Stimulated activated CD4-positive, alpha-beta T cell treated with anti-CD3 and anti-CD28 coated beads, Interleukin-2, amount 100 ng/mL, for 24 hours (primary cell): ENCODE results near the gene PIGX.
A peak's percentile ranks its signal among the peaks of the same experiment; 100 is the strongest.

Source experiments
- DNase-seq, 2 donors: peaks; one replicate each; pipeline ENCODE4 v3.0.0-alpha.2; 2020

PIGX gene

GRCh38 chr3:196711838-196712513, at the start of gene PIGX, which contains the start of gene CEP19:
PIGX (plus strand) TSS chr3:196712377.
CEP19 (minus strand) TSS chr3:196712250; CDS start chr3:196708657, 3,593 bp downstream.
- peak; percentile 86 to 89 for DNase-seq

GRCh38 chr3:196662711-196663571, 49.2 kb upstream of the PIGX start:
- DNase-seq, result no peak

- DNase-seq, result no peak
Observed at GRCh38 chr3:196666001-196666867, 45.9 kb upstream of the PIGX start.

GRCh38 chr3:196667056-196667825, 44.9 kb upstream of the PIGX start:
- no peak for DNase-seq

GRCh38 chr3:196670339-196670738, 41.8 kb upstream of the PIGX start:
- DNase-seq, result no peak

- no peak for DNase-seq
Observed at GRCh38 chr3:196673632-196674031, 38.5 kb upstream of the PIGX start.

GRCh38 chr3:196677353-196677752, 34.8 kb upstream of the PIGX start:
- DNase-seq, result no peak

- DNase-seq, result no peak
Observed at GRCh38 chr3:196677931-196678330, 34.2 kb upstream of the PIGX start.

GRCh38 chr3:196684548-196685407, 27.4 kb upstream of the PIGX start:
- DNase-seq, result peak; percentile 66 to 71

GRCh38 chr3:196686436-196686835, 25.7 kb upstream of the PIGX start:
- DNase-seq, result no peak

- no peak for DNase-seq
Observed at GRCh38 chr3:196688349-196688748, 23.8 kb upstream of the PIGX start.

- no peak for DNase-seq
Observed at GRCh38 chr3:196689941-196690660, 22.1 kb upstream of the PIGX start.

GRCh38 chr3:196691386-196691785, 20.8 kb upstream of the PIGX start:
- no peak for DNase-seq

- DNase-seq, result peak; percentile 18 to 25
Observed at GRCh38 chr3:196694202-196694638, 18.0 kb upstream of the PIGX start.

- peak; percentile 23 to 40 for DNase-seq
Observed at GRCh38 chr3:196694941-196695848, 17.0 kb upstream of the PIGX start.

- no peak for DNase-seq
Observed at GRCh38 chr3:196695849-196696226, 16.3 kb upstream of the PIGX start.

- no peak for DNase-seq
Observed at GRCh38 chr3:196697270-196697669, 14.9 kb upstream of the PIGX start.

- DNase-seq, result no peak
Observed at GRCh38 chr3:196699749-196700148, 12.4 kb upstream of the PIGX start.

GRCh38 chr3:196700801-196701200, 11.4 kb upstream of the PIGX start:
- DNase-seq, result no peak
